ENCODE results near the gene CCDC127.
"Not testable (repeated sequence)": the region's sequence is repeated elsewhere in the genome, so short reads cannot be mapped to it uniquely, and the experiment has no call there.

CCDC127 gene

DNA sequence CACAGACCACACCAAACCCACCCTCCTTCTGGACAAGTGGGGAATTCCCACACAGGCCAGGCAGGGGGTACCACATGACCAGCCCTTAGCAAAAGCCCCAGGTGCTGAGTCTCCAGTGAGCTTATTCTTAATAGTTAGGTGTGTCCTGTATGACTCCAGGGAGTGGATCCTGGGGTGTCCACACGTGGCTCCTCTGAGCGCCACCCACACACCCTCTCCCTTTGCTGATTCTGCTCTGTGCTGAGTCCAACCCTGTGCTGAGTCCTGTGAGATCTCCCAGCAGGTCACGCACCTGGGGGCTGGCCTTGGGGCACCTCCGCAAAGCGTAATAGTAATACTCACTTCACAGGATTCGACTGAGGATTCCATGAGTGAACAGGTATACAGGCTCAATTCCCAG is 14.0 kb downstream of the CCDC127 start:
- no peak for DNase-seq (ENCODE audit: low read depth in 2 of 2)

DNA sequence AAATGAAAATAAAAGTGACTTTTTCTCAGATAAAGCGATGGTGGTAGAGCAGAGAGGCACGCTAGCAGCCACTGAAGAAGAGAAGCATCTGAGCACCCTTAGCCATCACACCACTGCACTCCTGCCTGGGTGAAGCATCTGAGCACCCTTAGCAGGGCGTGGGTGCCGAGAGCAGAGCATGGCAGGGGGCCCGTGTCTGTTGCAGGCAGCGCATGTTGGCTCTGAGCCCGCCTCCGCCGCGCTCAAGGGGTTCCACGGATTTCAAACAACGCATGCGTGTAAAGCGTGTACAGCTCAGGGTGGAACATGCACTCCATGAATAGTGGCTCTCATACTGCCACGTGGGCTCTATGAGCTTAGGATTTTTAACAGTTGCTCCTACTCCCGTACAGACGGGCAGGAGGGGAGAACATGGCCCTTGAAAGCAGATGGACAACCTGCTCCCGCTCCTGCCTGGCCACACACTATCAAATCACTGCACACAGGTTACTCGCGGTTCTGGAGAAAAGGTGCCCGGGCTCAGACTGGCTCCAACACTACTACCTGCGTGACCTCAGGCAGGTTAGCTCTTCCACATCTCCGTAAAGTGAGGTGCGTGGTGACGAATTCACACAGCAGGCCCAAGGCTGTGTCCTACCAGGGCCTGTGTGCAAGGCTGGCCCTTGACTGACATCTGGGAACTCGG is 14.6 kb downstream of the CCDC127 start:
- no peak for DNase-seq (ENCODE audit: low read depth in 2 of 2)

DNA sequence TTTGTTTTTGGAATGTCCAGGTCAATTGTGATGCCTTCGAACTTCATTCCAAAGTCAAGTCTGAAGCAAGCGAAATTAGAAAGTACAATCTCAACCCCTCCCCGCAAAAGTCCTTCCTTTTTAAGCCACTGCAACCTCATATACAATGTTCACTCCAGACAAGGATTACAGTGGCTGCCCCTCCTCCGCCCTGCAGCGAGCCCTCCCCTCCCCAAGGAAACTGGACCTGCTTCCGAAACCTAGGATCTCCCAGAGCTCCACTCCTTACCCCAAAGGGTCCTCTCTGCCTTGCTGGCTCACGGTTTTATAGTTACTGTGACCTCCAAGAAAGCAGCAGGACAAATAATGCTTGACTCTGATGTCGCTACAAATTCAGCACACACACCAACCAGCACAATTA is 16.3 kb downstream of the CCDC127 start:
- no peak for DNase-seq (ENCODE audit: low read depth in 2 of 2)

DNA sequence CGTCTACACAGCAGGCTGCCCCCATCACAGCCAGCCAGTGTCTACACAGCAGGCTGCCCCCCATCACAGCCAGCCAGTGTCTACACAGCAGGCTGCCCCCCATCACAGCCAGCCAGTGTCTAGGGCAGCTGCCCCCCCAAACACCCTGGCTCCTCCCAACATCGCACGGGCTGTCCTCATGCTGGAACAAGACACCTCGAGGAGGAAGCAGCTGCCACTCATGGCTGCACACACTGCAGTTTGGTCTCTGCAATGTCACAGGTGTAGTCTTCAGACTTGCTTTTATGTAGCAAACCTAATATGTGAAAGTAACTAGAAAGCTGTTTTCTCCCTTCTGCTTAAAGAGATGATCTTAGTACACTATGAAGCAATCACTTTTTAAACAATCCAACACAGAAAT is 17.0 kb downstream of the CCDC127 start:
- no peak for DNase-seq (ENCODE audit: low read depth in 2 of 2)

DNA sequence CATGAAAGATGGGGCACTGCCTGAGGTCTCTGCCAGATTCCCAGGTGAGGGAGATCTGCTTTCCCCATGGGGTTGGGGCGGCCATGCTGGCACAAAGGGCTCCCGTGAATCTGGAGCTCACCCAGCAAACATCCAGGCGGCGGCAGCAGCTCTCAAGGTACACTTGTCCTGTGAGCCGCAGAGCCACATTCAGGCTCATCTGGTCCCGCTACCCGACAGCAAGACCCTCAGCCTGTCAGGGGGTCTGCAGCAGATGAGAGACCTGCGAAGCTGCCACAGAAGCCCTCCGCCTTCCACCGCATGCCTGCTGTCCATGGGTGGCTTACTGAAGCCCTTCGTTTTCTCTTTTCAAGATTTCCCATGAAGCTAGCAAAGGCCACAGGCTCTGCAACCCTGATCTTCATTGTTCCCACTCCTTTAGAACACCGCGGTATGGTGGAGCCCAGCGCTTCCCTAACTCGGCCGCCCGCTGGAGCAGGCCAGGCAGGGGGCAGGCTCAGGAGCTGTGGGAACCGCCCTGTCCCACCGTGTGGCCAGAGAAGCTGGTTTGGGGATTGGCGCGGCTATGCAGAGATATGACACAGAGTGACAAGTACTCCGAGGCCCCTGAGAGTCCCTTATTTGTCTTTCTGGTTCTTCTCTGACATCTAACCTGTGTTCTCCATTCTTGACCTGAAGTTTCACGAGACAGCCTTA is 17.9 kb downstream of the CCDC127 start:
- no peak for DNase-seq (ENCODE audit: low read depth in 2 of 2)

DNA sequence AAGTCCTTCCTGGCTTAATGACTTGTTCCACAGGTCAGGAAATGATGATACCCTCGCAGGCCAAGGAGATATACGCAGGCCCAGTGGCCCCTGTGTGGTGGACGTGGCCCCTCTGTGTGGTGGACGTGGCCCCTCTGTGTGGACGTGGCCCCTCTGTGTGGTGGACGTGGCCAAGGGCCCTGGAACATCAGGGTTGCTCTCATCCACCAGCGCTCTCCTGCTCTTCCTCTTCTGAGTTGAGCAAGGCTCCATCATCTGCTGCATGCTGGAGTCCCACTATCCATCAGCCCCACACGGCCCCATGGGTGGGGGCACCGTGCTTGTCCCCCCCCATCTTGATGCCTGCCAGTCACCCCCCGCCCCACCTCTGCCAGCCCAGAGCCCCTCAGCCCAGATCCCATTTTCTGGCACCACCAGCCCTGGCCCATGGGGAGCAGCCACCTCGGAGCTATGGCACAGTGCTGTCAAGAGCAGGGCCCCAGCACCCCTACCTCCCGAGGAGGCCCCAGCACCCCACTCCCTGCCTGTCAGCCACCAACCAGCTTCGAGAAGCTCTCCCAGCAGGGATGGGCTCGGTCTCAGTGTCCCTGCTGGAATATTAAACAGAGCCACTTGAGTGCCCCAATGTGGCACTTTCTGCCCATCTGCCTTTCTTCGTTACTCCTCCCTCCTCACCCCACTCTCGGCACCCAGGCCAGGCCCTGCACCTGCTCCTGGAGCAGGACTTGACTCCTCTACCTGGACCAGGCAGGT is 18.6 kb downstream of the CCDC127 start:
- DNase-seq (ENCODE audit: low read depth in 2 of 2), result no peak

DNA sequence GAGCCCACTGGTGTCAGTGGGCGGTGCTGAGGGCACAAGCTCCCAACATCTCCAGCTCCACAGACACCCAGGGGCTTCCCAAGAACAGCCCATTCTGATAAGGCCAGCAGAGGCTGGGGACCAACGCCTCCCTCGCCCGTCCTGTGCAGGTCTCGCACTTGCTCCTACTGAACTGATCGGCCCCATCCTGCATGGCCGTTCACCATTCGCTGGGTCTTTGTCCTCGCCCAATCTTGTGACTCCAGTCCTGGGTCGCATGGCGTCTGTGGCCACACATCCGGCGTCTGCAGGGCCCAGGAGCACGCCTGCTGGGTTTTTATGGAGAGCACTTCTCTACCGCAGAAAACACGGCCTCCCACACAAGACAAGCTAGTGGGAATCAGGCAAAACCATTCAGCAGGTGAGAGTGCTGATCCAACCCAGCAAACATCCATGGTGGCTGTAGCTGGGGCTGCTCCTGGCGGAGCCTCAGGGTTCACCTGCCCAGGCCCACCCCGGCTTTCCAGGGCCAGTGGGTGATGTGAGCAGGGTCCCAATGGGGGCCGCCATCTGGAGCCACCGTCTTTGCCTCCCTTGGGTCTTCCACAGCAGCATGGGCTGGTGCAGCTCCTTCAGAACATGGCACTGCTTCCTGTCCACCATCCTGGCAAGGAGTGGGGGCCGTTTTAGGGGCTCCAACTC is 19.3 kb downstream of the CCDC127 start:
- DNase-seq (ENCODE audit: low read depth in 2 of 2), result no peak

DNA sequence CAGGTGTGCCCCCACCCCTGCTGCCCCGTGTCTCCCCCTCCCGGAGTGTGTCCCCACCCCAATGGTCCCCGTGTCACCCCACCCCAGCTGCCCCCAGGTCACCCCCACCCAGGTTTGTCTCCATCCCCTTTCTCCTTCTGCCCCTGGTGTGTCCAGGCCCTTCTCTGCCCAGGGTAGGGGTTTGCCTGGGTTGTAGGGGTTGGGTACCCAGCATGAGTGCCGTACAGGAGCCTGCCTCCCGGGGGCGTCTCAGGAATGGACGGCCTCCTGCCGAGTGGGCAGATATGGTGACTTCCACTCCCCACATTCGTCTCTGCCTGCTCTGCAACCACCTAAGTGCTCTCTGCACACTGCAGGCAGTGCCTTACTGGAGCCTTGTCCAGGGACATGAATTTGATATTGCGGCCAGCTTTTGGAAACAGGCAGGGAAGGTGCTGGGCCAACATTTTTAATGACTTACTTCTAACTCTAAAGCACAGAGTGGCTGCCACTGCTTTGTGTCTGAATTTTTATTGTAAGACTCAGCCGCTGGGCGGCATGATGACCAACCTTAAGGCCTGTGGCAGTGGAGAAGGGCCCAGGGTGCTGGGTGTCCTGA is 20.0 kb downstream of the CCDC127 start:
- DNase-seq (ENCODE audit: low read depth in 2 of 2), result no peak

DNA sequence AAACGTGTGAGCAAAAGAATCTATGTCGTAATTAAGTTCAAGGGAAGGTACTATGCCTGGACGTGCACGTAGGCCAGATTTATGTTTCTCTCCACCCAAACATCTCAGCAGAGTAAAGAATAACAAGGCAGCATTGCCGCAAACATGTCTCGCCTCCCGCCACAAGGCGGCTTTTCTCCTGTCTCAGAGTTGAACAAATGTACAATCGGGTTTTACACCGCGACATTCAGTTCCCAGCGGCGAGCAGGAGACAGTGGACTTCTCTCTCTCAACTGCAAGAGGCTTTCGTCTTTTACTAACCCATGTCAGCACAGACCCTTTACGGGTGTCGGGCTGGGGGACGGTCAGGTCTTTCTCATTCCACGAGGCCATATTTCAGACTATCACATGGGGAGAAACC is 20.9 kb downstream of the CCDC127 start:
- DNase-seq (ENCODE audit: low read depth in 2 of 2), result not testable (repeated sequence)

DNA sequence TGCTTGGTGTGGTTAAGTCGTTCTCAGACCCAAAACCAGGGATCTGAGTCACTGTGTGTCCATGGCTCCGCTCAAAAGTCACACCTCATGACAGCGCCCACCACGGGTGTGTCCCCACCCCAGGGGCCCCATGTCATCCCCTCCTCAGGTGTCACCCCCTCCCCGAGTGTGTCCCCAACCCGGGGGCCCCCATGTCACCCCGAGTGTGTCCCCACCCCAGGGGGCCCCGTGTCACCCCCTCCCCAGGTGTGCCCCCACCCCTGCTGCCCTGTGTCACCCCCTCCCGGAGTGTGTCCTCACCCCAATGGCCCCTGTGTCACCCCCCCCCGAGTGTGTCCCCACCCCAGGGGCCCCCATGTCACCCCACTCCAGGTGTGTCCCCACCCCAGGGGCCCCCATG is 21.6 kb downstream of the CCDC127 start:
- DNase-seq (ENCODE audit: low read depth in 2 of 2), result no peak

DNA sequence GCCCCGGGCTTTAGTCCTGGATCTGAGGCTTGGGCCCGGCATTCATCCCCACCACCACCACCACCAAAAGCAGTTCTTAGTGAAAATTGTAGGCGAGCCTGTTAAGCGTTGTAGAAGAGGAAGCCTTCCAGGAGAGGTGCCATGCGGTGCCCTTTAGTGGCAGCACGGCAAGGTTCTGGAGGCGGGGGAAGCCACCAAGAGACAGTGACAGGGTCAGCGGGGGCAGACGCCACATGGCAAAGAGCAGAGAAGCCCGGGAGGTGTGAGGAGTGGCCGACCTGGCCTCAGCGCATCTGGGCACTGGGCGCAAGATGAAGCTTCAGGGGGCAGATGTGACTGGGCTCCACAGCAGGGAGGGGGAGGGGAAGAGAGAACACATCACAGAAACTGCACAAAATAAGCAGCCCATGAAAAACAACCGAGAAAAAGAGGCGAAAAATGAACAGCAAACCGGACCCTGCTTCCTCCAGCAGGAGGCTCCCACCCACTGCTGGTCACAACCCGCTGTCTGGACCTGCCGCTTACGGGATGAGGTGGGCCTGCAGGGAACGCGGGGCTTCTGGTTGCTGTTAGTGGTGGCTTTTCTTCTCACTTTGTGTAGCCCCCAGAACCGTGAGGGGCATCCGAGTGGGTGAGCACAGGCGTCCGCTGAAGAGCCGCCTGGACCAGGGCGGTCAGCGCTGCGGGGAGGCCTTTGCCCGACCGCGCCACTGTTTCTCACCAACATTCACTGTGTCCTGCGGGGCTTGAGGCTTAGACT is 22.4 kb downstream of the CCDC127 start:
- no peak for DNase-seq (ENCODE audit: low read depth in 2 of 2)

DNA sequence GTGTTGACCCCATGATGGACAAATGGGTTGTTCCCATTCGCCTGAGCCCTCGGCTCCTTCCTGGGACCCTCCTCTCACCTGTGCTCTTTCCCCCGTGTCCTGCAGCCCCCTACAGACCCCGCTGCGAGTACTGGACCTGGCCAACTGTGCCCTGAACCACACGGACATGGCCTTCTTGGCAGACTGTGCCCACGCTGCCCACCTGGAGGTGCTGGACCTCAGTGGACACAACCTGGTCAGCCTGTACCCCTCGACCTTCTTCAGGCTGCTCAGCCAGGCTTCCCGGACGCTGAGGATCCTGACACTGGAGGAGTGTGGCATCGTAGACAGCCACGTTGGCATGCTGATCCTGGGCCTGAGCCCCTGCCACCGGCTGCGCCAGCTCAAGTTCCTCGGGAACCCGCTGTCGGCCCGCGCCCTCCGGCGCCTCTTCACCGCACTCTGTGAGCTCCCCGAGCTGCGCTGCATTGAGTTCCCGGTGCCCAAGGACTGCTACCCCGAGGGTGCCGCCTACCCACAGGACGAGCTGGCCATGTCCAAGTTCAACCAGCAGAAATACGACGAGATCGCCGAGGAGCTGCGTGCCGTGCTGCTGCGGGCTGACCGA is 23.2 kb downstream of the CCDC127 start:
- DNase-seq (ENCODE audit: low read depth in 2 of 2), result no peak

DNA sequence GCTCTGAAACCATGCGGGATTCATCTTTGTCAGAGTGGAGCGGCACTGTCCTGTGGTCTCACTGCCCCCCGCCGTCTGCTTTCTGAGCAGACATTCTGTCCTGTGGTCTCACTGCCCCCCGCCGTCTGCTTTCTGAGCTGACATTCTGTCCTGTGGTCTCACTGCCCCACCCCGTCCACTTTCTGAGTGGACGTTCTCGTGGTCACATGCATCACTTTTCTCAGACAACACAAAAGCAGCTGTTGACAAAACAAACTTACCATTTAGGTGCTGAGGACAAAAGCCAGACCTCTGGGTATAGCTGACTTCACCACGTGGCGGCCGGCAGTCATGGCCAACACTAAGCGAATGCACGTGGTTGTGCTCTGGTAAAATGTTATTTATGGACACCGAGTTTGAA is 23.9 kb downstream of the CCDC127 start:
- DNase-seq (ENCODE audit: low read depth in 2 of 2), result no peak

DNA sequence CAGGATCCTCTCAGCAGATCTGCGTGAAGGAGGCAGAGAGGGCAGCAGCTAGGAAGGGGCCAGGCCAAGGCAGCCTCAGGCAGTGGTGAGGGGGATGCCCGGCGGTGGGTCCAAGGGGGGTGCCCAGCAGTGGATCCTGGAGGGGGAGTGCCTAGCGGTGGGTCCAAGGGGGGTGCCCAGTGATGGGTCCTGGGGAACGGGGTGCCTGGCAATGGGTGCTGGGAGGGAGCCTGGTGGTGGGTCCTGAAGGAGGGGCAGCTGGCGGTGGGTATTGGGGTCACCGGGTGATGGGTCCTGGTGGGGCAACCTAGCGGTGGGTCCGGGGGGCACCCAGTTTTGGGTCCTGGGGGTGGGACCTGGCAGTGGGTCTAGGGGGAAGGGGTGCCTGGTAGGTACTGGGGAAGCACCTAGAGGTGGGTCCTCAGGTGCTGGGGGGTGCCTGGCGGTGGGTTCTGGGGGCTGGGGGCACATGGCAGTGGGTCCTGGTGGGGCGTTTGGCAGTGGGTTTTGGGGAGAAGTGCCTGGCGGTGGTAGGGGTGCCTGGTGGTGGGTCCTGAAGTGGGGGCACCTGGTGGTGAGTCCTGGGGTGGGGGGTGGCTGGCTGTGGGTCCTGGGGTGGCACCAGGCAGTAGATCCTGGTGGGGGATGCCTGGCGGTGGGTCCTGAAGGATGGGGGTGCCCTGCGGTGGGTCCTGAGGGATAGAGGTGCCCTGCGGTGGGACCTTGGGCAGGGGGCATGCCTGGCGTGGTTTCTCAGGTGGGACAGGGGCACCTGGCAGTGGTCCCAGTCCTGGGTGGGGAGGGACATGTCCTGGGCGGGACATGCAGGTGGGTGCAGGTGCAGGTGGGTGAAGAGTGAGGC is 24.8 kb downstream of the CCDC127 start:
- no peak for DNase-seq (ENCODE audit: low read depth in 2 of 2)

DNA sequence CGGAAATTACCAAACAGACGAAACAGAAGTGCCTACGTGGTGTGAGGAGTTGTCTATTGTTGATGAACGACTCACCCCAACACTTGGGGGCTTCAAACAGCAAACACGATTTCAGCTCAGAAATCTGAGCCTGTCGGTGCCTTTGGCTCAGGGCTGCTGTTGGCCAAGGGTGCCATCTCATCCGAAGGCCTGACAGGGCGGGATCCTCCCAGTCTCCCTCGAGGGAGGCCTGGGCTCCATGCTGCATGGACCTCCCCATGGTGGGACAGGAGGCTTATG is 25.3 kb downstream of the CCDC127 start:
- DNase-seq (ENCODE audit: low read depth in 2 of 2), result no peak

DNA sequence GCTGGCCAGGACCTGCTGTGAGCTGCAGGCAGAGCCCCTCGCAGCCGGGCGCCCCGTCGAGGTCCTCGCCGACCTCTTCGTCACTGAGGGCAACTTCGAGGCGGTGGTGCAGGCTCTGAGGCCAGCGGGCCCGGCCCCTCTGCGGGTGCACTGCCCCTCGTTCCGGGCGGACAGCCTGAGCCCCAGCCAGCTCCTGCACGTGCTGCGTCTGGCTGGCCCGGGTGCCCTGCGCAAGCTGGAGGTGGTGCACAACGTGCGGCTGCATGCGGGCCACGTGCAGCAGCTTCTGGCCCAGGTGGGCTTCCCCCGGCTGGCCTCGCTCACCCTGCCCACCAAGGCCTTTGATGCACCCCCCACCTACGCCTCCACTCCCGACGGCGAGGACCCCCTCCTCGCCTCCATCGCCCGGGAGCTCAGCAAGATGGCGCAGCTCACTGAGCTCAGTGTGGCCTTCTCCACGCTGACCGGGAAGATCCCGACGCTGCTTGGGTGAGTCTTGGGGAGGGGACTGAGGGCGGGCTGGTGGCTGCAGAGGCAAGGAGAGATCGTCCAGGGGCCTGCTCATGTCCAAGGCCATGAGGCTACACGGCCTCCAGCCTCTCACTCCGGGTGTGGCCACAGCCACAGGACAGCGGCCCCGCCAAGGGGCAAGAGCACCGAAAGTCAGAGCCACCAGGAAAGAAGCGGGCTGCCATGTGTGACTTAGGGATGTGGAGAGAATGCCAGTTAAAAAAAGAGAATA is 25.8 kb downstream of the CCDC127 start:
- no peak for DNase-seq (ENCODE audit: low read depth in 2 of 2)

DNA sequence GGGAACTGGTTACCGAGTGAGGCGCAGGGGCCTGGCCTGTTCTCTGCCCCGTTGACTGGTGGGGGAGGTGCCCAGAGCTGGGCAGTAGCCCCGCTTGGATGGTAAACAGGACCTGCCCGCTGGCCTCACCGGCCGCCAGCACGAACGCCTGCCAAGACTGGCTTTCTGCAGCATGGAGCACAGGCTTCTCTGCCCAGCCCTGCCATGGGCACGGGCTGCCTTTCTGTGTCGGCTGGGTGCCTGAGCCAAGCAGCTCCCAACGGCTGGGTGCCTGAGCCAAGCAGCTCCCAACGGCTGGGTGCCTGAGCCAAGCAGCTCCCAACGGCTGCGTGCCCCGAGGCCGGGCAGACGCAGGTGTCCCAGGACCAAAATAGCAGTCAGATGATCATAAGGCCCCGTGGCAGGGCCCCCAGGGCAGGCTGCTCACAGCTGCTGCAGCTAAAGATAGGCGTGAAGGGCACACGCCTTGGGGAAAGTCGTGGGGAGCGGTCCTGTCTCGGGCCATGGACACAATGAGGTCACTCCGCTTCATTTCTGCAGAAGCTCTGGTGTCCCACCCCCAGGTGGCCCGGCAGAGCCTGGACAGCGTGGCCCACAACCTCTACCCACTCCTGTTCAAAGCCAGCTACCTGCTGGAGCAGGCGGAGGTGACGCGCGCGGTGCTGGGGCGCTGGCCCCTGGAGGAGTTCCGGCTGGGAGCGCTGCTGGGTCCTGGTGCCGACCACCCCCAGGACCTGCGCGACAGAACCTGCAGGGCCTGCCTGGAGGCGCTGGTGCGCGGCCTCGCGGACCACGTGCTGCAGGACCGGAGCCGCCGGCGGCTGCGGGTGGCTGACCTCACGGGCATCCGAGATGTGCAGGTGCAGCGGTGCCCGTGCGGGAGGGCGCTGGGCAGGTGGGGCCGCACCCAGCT is 26.7 kb downstream of the CCDC127 start, which contains the start of gene LRRC14B:
Gene LRRC14B (plus strand): TSS at position 460 of the 913 bp plus-strand sequence. CDS start 44 bp downstream, at position 504.
- no peak for DNase-seq (ENCODE audit: low read depth in 2 of 2)

DNA sequence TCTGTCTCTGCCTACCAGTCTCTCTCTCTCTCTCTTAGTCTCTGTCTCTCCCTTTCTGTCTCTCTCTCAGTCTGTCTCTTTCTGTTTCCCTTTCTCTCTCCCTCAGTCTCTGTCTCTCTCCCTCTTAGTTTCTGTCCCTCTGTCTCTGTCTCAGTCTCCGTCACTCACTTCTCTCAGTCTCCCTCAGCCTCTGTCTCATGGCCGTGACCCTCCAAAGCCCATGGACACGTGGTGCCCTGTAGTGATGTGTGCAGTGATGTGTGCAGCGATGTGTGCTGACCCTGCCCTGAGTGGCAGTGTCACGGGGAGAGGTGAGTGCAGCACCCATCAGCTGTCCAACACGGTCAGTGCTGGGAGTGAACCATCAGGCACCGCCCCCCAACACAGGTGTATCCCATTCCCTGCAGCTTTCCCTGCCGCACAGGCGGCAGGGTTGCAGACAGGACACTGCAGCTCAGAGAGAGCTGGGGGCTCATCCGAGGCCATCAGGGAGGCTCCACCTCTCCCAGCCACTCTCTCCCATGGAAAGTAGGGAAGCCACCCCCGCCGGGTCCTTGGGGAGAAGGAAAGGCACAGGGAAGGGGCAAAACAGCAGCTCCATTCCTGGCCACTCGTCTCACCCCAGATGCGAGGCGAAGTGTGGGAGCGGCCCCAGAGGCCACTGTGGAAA is 27.5 kb downstream of the CCDC127 start:
- DNase-seq (ENCODE audit: low read depth in 2 of 2), result no peak

Measured in stimulated activated CD4-positive, alpha-beta T cell treated with anti-CD3 and anti-CD28 coated beads, Interleukin-15, amount 100 ng/mL, for 48 hours (primary cell).